Peyer's patch (tissue), 4 donors: ENCODE data around the gene COQ8A.

Source experiments
- CTCF ChIP-seq, 6 experiments: fragments of 450-650 bp in 4 of 6; fragments of 200-600 bp in 2 of 6; sonication (generic) in 1 of 6; IDR thresholded peaks; one replicate each; pipeline ENCODE4 v1.5.1; 2017 to 2019; ENCODE audit warnings: antibody characterized with exemption in 6 of 6, mild to moderate bottlenecking in 3 of 6, moderate library complexity in 1 of 6
- POLR2A ChIP-seq, 2 donors: fragments of 450-650 bp; IDR thresholded peaks; one replicate each; pipeline ENCODE4 v1.5.1; 2017; ENCODE audit warnings: antibody characterized with exemption in 2 of 2, mild to moderate bottlenecking in 2 of 2, moderate library complexity in 2 of 2

- TF ChIP-seq CTCF (IDR thresholded peaks at IDR 0.05) (no peak), POLR2A (IDR thresholded peaks at IDR 0.05) (no peak)
Observed at GRCh38 chr1:226890331-226891108, 49.6 kb upstream of the COQ8A start.
